Activated naive CD4-positive, alpha-beta T cell treated with anti-CD3 and anti-CD28 coated beads for 36 hours (primary cell): ENCODE data around the gene DPP6. TPM values are rescaled to one million over a fixed set of nuclear protein-coding genes. Genes with fewer than 3 reads are reported as not detected.
A peak's percentile ranks its signal among the peaks of the same experiment; 100 is the strongest.

Experiments used
- CTCF ChIA-PET: fragments of 350-600 bp; sonication (Branson Sonifier 250); formaldehyde crosslinking; loops from one replicate; lab custom pipeline; 2021; ENCODE audit warnings: antibody characterized with exemption; lab: Charles Lee
- DNase-seq: peaks from one replicate; pipeline ENCODE4 v3.0.0-alpha.2; 2020
- H3K27ac Mint-ChIP-seq: one replicate; pipeline ENCODE4 v1.8.0; 2021; ENCODE audit warnings: mild to moderate bottlenecking, mixed read lengths
- H3K27me3 Mint-ChIP-seq: one replicate; pipeline ENCODE4 v1.8.0; 2021; ENCODE audit warnings: low read depth, mixed read lengths
- H3K36me3 Mint-ChIP-seq: one replicate; pipeline ENCODE4 v1.8.0; 2021; ENCODE audit warnings: low read depth, mixed read lengths
- H3K4me1 Mint-ChIP-seq: one replicate; pipeline ENCODE4 v1.8.0; 2021; ENCODE audit warnings: low read depth, mixed read lengths
- H3K4me3 Mint-ChIP-seq: one replicate; pipeline ENCODE4 v1.8.0; 2021; ENCODE audit warnings: mild to moderate bottlenecking, moderate library complexity, mixed read lengths
- H3K9me3 Mint-ChIP-seq: one replicate; pipeline ENCODE4 v1.8.0; 2021; ENCODE audit warnings: mixed read lengths
- intact Hi-C: fragments of 100-400 bp; cut with micrococcal nuclease; formaldehyde crosslinking; loops from one replicate; pipeline ENCODE4 v1.15.1; 2023
- total RNA-seq, 2 experiments: library from RNA; stranded (reverse); gene quantifications; one replicate each; pipeline ENCODE4 v1.2.3, GENCODE V29; 2021

DPP6 gene
- total RNA-seq, 2 experiments from 2014 or later, result not detected

- no peak overlapping the region for H3K4me3 Mint-ChIP-seq
- H3K27me3 Mint-ChIP-seq, result peaks cover 7% of the 10 kb centered on the region
These were observed 854.6 kb downstream of the DPP6 start for GRCh38 chr7:154906736-154907355.

GRCh38 chr7:154907651-154908620 is 855.7 kb downstream of the DPP6 start:
- H3K27ac Mint-ChIP-seq, result no peak overlapping the region
- DNase-seq, result no peak

More at GRCh38 chr7:154906736-154907355, 854.6 kb downstream of the DPP6 start:
- H3K27ac Mint-ChIP-seq, result no peak overlapping the region
- intact Hi-C loops, result no loop called here
- no peaks in the 10 kb centered on the region for H3K36me3 Mint-ChIP-seq
- H3K9me3 Mint-ChIP-seq, result no peaks in the 10 kb centered on the region
- DNase-seq, result no peak
- peaks cover 5% of the 10 kb centered on the region for H3K4me1 Mint-ChIP-seq
- CTCF ChIA-PET, result no interaction called here

GRCh38 chr7:154909241-154910105 is 857.3 kb downstream of the DPP6 start:
- H3K27ac Mint-ChIP-seq, result no peak overlapping the region
- DNase-seq, result no peak
- no peaks in the 10 kb centered on the region for H3K36me3 Mint-ChIP-seq
- intact Hi-C loops, result loop anchor here (5.0 kb wide), 4 partner anchors 43 to 623 kb away; partner anchors contain the start of gene PAXIP1
- H3K27me3 Mint-ChIP-seq, result peaks cover 12% of the 10 kb centered on the region
- no peaks in the 10 kb centered on the region for H3K9me3 Mint-ChIP-seq
- H3K4me1 Mint-ChIP-seq, result peaks cover 9% of the 10 kb centered on the region
- CTCF ChIA-PET, result no interaction called here
- no peak overlapping the region for H3K4me3 Mint-ChIP-seq

More at GRCh38 chr7:154907651-154908620, 855.7 kb downstream of the DPP6 start:
- intact Hi-C loops, result no loop called here
- CTCF ChIA-PET, result interaction anchor here (1.1 kb wide), 1 partner anchor 19 kb away, joined by 3 read pairs; no protein-coding TSS in a partner anchor
- no peaks in the 10 kb centered on the region for H3K9me3 Mint-ChIP-seq
- H3K36me3 Mint-ChIP-seq, result no peaks in the 10 kb centered on the region
- H3K27me3 Mint-ChIP-seq, result peaks cover 7% of the 10 kb centered on the region
- H3K4me3 Mint-ChIP-seq, result no peak overlapping the region
- peaks cover 5% of the 10 kb centered on the region for H3K4me1 Mint-ChIP-seq

- CTCF ChIA-PET, result interaction anchor here (8.5 kb wide), 1 partner anchor 18 kb away, joined by 54 read pairs; no protein-coding TSS in a partner anchor
- Mint-ChIP-seq H3K9me3 (no peaks in the 10 kb centered on the region), H3K27me3 (peaks cover 12% of the 10 kb centered on the region), H3K4me1 (peaks cover 11% of the 10 kb centered on the region), H3K4me3 (no peak overlapping the region), H3K27ac (no peak overlapping the region), H3K36me3 (no peaks in the 10 kb centered on the region)
- DNase-seq, result no peak
- intact Hi-C loops, result loop anchor here (5.0 kb wide), 4 partner anchors 42 to 622 kb away; partner anchors contain the start of gene PAXIP1
These were observed 857.9 kb downstream of the DPP6 start for GRCh38 chr7:154910125-154910524.

- H3K27ac Mint-ChIP-seq, result no peak overlapping the region
- peaks cover 11% of the 10 kb centered on the region for H3K4me1 Mint-ChIP-seq
- no peaks in the 10 kb centered on the region for H3K36me3 Mint-ChIP-seq
- intact Hi-C loops, result loop anchor here (5.0 kb wide), 4 partner anchors 41 to 621 kb away; partner anchors contain the start of gene PAXIP1
- CTCF ChIA-PET, result interaction anchor here (8.5 kb wide), 1 partner anchor 17 kb away, joined by 54 read pairs; no protein-coding TSS in a partner anchor
- no peak overlapping the region for H3K4me3 Mint-ChIP-seq
- DNase-seq, result no peak
- H3K27me3 Mint-ChIP-seq, result peaks cover 18% of the 10 kb centered on the region
- no peaks in the 10 kb centered on the region for H3K9me3 Mint-ChIP-seq
These were observed 858.8 kb downstream of the DPP6 start for GRCh38 chr7:154910977-154911376.

- no peaks in the 10 kb centered on the region for H3K36me3 Mint-ChIP-seq
- intact Hi-C loops, result loop anchor here (5.0 kb wide), 4 partner anchors 41 to 621 kb away; partner anchors contain the start of gene PAXIP1
- H3K4me3 Mint-ChIP-seq, result no peak overlapping the region
- H3K27me3 Mint-ChIP-seq, result peaks cover 22% of the 10 kb centered on the region
- H3K27ac Mint-ChIP-seq, result no peak overlapping the region
- no peaks in the 10 kb centered on the region for H3K9me3 Mint-ChIP-seq
- no peak for DNase-seq
- CTCF ChIA-PET, result interaction anchor here (8.5 kb wide), 1 partner anchor 16 kb away, joined by 54 read pairs; no protein-coding TSS in a partner anchor
- H3K4me1 Mint-ChIP-seq, result peaks cover 11% of the 10 kb centered on the region
These were observed 859.2 kb downstream of the DPP6 start for GRCh38 chr7:154911411-154911810.

GRCh38 chr7:154911862-154912455 is 859.8 kb downstream of the DPP6 start:
- Mint-ChIP-seq H3K36me3 (no peaks in the 10 kb centered on the region), H3K27me3 (peaks cover 22% of the 10 kb centered on the region), H3K9me3 (no peaks in the 10 kb centered on the region), H3K27ac (no peak overlapping the region), H3K4me3 (no peak overlapping the region), H3K4me1 (peaks cover 11% of the 10 kb centered on the region)
- CTCF ChIA-PET, result interaction anchor here (1.7 to 8.5 kb wide), 2 partner anchors 10 to 16 kb away, joined by 5 to 54 read pairs; no protein-coding TSS in a partner anchor
- DNase-seq, result no peak
- intact Hi-C loops, result loop anchor here (5.0 kb wide), 4 partner anchors 40 to 620 kb away; partner anchors contain the start of gene PAXIP1

- no peak overlapping the region for H3K4me3 Mint-ChIP-seq
- peaks cover 9% of the 10 kb centered on the region for H3K4me1 Mint-ChIP-seq
- no peaks in the 10 kb centered on the region for H3K9me3 Mint-ChIP-seq
- CTCF ChIA-PET, result interaction anchor here (0.5 to 8.5 kb wide), 11 partner anchors 8 to 1701 kb away, joined by 3 to 54 read pairs (median 5); no protein-coding TSS in a partner anchor
- H3K36me3 Mint-ChIP-seq, result no peaks in the 10 kb centered on the region
- H3K27me3 Mint-ChIP-seq, result peaks cover 18% of the 10 kb centered on the region
- DNase-seq, result no peak
- intact Hi-C loops, result loop anchor here (1.0 to 5.0 kb wide), 5 partner anchors 15 to 619 kb away; partner anchors contain the start of gene PAXIP1
- no peak overlapping the region for H3K27ac Mint-ChIP-seq
These were observed 860.9 kb downstream of the DPP6 start for GRCh38 chr7:154912871-154913637.

- intact Hi-C loops, result loop anchor here (1.0 to 5.0 kb wide), 5 partner anchors 15 to 619 kb away; partner anchors contain the start of gene PAXIP1
- DNase-seq, result peak; percentile 92
- peaks cover 16% of the 10 kb centered on the region for H3K27me3 Mint-ChIP-seq
- H3K27ac Mint-ChIP-seq, result no peak overlapping the region
- H3K36me3 Mint-ChIP-seq, result no peaks in the 10 kb centered on the region
- peak overlapping the region; percentile 66 for H3K4me3 Mint-ChIP-seq
- CTCF ChIA-PET, result interaction anchor here (0.5 to 8.5 kb wide), 19 partner anchors 9 to 1803 kb away, joined by 3 to 54 read pairs (median 3); no protein-coding TSS in a partner anchor
- H3K4me1 Mint-ChIP-seq, result peaks cover 6% of the 10 kb centered on the region
- no peaks in the 10 kb centered on the region for H3K9me3 Mint-ChIP-seq
These were observed 861.6 kb downstream of the DPP6 start for GRCh38 chr7:154913638-154914307.
